Mesothelial cell of epicardium (in vitro differentiated cells): ENCODE measurements around the gene TGIF2. TPM values are rescaled to one million over a fixed set of nuclear protein-coding genes. Genes with fewer than 3 reads are reported as not detected.
"Not testable (repeated sequence)": the region's sequence is repeated elsewhere in the genome, so short reads cannot be mapped to it uniquely, and the experiment has no call there.

ENCODE experiments used
- DNase-seq, 2 experiments: peaks; one replicate each; pipeline ENCODE4 v3.0.0; 2021; ENCODE audit warnings: low spot score in 2 of 2; ENCODE audit not compliant: unreplicated experiment in 2 of 2
- H3K27ac Mint-ChIP-seq: 2 replicates; pipeline ENCODE4 v1.8.0; 2021; ENCODE audit warnings: mixed read lengths
- H3K27me3 Mint-ChIP-seq: 2 replicates; pipeline ENCODE4 v1.8.0; 2021; ENCODE audit warnings: low read depth, mixed read lengths
- H3K36me3 Mint-ChIP-seq: 2 replicates; pipeline ENCODE4 v1.8.0; 2021; ENCODE audit warnings: mixed read lengths
- H3K4me1 Mint-ChIP-seq: 2 replicates; pipeline ENCODE4 v1.8.0; 2021; ENCODE audit warnings: mixed read lengths
- H3K4me3 Mint-ChIP-seq: 2 replicates; pipeline ENCODE4 v1.8.0; 2021; ENCODE audit warnings: mild to moderate bottlenecking, moderate library complexity, mixed read lengths
- H3K9me3 Mint-ChIP-seq: 2 replicates; pipeline ENCODE4 v1.8.0; 2021; ENCODE audit warnings: mixed read lengths
- total RNA-seq: library from RNA; stranded (reverse); gene quantifications from 3 replicates; pipeline ENCODE4 v1.2.1, GENCODE V29; 2021
- TF ChIP-seq, protein P1 (sequence below): fragments of 200-600 bp; sonication (generic); IDR thresholded peaks from one replicate; pipeline ENCODE4 v1.5.0; 2021; ENCODE audit warnings: antibody characterized with exemption; ENCODE audit not compliant: unreplicated experiment

Gene TGIF2
- total RNA-seq, 1 donor from 2014 or later = 94.4 TPM

DNA sequence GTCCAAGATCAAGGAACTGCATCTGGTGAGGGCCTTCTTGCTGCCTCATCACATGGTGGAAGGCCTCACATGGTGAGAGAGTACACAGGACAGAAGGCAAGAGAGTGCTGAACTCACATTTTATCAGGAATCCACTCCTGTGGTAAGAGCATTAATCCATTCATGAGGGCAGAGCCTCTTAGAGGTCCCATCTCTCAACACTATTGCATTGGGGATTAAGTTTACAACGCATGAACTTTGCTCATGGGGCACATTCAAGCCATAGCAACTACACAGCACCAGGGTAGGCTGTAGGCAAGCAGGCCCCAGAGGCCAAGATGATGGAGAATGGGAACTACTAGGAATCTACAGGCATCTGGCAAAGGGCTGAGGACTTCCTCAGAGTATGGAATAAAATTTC lies 10.0 kb upstream of the TGIF2 start:
- no peak overlapping the region for H3K27ac Mint-ChIP-seq
- H3K9me3 Mint-ChIP-seq = peaks cover 7% of the 10 kb centered on the region
- no peak overlapping the region for H3K4me3 Mint-ChIP-seq
- TF ChIP-seq, protein P1, sequence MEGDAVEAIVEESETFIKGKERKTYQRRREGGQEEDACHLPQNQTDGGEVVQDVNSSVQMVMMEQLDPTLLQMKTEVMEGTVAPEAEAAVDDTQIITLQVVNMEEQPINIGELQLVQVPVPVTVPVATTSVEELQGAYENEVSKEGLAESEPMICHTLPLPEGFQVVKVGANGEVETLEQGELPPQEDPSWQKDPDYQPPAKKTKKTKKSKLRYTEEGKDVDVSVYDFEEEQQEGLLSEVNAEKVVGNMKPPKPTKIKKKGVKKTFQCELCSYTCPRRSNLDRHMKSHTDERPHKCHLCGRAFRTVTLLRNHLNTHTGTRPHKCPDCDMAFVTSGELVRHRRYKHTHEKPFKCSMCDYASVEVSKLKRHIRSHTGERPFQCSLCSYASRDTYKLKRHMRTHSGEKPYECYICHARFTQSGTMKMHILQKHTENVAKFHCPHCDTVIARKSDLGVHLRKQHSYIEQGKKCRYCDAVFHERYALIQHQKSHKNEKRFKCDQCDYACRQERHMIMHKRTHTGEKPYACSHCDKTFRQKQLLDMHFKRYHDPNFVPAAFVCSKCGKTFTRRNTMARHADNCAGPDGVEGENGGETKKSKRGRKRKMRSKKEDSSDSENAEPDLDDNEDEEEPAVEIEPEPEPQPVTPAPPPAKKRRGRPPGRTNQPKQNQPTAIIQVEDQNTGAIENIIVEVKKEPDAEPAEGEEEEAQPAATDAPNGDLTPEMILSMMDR = no peak
- no peaks in the 10 kb centered on the region for H3K4me1 Mint-ChIP-seq
- H3K27me3 Mint-ChIP-seq = no peaks in the 10 kb centered on the region
- DNase-seq = no peak
- H3K36me3 Mint-ChIP-seq = peaks cover 10% of the 10 kb centered on the region

DNA sequence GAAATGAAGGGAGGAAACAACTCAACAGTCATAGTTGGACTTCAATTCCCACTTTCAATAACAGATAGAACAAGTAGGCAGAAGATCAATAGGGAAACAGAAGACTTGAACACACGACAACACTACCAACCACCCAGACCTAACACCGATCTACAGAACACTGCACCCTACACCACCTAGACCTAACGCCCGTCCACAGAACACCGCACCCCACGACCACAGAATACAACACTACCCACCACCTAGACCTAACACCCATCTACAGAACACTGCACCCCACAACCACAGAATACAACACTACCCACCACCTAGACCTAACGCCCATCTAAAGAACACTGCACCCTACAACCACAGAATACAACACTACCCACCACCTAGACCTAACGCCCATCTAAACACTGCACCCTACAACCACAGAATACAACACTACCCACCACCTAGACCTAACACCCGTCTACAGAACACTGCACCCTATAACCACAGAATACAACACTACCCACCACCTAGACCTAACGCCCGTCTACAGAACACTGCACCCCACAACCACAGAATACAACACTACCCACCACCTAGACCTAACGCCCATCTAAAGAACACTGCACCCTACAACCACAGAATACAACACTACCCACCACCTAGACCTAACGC lies 9.2 kb upstream of the TGIF2 start:
- H3K4me1 Mint-ChIP-seq, H3K4me3 Mint-ChIP-seq, H3K36me3 Mint-ChIP-seq, H3K27me3 Mint-ChIP-seq, H3K27ac Mint-ChIP-seq, H3K9me3 Mint-ChIP-seq, DNase-seq: not testable (repeated sequence)

DNA sequence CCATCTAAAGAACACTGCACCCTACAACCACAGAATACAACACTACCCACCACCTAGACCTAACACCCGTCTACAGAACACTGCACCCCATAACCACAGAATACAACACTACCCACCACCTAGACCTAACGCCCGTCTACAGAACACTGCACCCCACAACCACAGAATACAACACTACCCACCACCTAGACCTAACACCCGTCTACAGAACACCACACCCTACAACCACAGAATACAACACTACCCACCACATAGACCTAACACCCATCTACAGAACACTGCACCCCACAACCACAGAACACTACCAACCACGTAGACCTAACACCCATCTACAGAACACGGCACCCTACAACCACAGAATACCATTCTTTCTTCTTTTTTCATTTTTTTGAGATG lies 8.7 kb upstream of the TGIF2 start:
- H3K9me3 Mint-ChIP-seq, H3K4me1 Mint-ChIP-seq, H3K27me3 Mint-ChIP-seq, H3K36me3 Mint-ChIP-seq, DNase-seq, H3K4me3 Mint-ChIP-seq, H3K27ac Mint-ChIP-seq: not testable (repeated sequence)

DNA sequence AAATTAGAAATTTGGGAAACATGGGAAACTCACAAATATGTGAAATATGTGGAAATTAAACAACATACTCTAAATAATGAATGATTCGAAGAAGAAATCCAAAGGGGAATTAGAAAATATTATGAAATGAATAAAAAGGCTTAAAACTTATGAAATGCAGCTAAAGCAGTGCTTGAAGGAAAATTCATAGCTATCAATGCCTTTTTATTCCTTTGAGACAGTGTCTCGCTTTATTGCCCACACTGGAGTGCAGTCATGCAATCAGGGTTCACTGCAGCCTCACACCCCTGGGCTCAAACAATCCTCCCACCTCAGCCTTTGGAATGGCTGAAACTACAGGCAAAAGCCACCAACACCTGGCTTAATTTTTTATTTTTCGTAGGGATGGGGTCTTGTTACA lies 7.9 kb upstream of the TGIF2 start:
- H3K9me3 Mint-ChIP-seq = peaks cover 7% of the 10 kb centered on the region
- TF ChIP-seq, protein P1 = no peak
- no peak overlapping the region for H3K4me3 Mint-ChIP-seq
- peaks cover 7% of the 10 kb centered on the region for H3K4me1 Mint-ChIP-seq
- peaks cover 10% of the 10 kb centered on the region for H3K36me3 Mint-ChIP-seq
- H3K27me3 Mint-ChIP-seq = no peaks in the 10 kb centered on the region
- H3K27ac Mint-ChIP-seq = no peak overlapping the region
- DNase-seq = no peak

DNA sequence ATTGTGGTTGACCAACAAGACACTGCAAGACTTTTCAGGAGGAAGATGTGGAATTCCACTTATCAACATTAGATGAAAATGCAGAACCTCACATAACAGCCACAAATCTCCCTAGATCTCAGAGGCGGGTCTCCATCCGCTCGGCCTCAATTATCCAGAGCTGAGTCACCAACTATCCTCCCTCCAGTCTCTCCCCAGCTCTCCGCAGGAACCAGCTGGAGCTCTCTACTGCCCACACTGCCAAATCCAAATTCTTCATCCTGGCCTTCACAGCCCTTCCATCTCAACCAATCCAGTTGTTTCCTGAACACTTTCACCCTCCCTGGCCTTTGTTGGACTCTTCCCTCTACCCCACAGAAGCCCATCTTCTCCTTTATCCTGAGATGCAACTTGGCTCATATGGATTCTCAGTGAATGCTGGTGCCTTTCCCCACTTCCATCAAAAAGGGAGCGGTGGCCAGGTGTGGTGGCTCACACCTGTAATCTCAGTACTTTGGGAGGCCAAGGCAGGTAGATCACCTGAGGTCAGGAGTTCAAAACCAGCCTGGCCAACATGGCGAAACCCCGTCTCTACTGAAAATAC lies 3.5 kb upstream of the TGIF2 start:
- peaks cover 30% of the 10 kb centered on the region for H3K4me1 Mint-ChIP-seq
- TF ChIP-seq, protein P1 = no peak
- H3K27ac Mint-ChIP-seq = no peak overlapping the region
- peaks cover 10% of the 10 kb centered on the region for H3K36me3 Mint-ChIP-seq
- peaks cover 4% of the 10 kb centered on the region for H3K9me3 Mint-ChIP-seq
- no peaks in the 10 kb centered on the region for H3K27me3 Mint-ChIP-seq
- no peak for DNase-seq
- no peak overlapping the region for H3K4me3 Mint-ChIP-seq

DNA sequence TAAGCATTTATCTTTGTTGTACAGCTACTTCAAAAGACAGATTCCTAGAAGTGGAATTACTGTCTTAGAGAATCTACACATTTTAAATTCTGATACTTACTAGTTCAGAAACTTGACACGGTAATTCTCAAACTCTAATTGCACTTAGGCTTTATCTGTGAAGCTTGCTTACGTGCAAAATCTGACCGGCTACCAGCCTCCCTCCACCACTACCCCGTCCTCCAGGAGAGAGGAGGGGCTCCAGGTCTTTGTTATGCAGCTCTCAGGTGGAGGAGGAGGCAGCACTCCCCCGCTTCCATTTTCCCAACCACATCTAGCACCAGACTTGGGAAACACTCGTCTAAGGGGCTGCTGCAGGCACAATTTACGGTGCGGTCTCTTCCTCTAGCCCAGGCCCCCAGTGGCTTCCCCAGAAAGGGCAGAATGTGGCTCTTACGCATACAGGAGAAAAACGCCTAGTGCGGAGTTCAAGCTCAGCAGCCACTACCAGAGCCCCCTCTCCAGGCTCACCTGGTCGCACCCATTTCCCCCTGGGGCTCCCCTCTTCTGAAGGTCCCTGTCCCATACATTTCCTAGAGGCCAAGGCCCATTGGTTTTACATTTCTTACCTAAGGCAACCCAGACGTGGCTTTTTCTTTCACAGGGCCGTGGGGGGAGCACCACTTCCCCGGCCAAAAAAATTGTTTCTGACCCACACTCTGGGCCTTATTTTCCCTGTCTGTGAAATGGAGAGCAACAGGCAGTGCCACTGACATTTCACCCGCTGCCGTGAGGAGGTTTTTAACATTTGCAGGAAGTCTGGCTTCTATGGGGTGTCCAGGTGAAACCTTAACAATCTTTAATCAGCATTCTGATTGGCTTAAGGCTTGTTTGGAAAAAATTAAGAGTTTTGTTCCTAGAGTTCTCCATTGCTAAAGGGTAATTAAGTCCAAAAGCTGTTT lies 1.6 kb upstream of the TGIF2 start:
- DNase-seq = peak in 1 of 2 experiments; percentile 65
- peak overlapping the region; percentile 69 for H3K4me3 Mint-ChIP-seq

More for the DNA sequence above, 1.6 kb upstream of the TGIF2 start:
- Mint-ChIP-seq H3K27ac (peak overlapping the region; percentile 93), H3K36me3 (peaks cover 4% of the 10 kb centered on the region), H3K27me3 (no peaks in the 10 kb centered on the region), H3K9me3 (no peaks in the 10 kb centered on the region), H3K4me1 (peaks cover 46% of the 10 kb centered on the region)
- TF ChIP-seq, protein P1 = no peak
